T-helper 1 cell (primary cell): ENCODE data around the gene DGKZ.
A peak's percentile ranks its signal among the peaks of the same experiment; 100 is the strongest.

ENCODE experiments used
- DNase-seq, 5 donors: peaks; one replicate each; pipeline ENCODE4 v3.0.0-alpha.2; 2012 to 2020

DGKZ gene

GRCh38 chr11:46348566-46349401 is 1.5 kb downstream of the DGKZ start:
- DNase-seq: peak in 2 of 5 donors; percentile 30 to 82

GRCh38 chr11:46350695-46351094 is 3.4 kb downstream of the DGKZ start:
- DNase-seq: no peak

GRCh38 chr11:46351148-46351547 is 3.9 kb downstream of the DGKZ start:
- DNase-seq: no peak

GRCh38 chr11:46351606-46352005 is 4.3 kb downstream of the DGKZ start:
- no peak for DNase-seq

- DNase-seq: peak; percentile 68 to 78 (median 77)
Measured at GRCh38 chr11:46352063-46352841, 5.0 kb downstream of the DGKZ start.

GRCh38 chr11:46353698-46354097 is 6.4 kb downstream of the DGKZ start:
- DNase-seq: no peak

GRCh38 chr11:46356924-46357482 is 9.7 kb downstream of the DGKZ start:
- no peak for DNase-seq

GRCh38 chr11:46357483-46357936 is 10.2 kb downstream of the DGKZ start:
- DNase-seq: no peak

GRCh38 chr11:46359953-46360352 is 12.7 kb downstream of the DGKZ start:
- no peak for DNase-seq

- no peak for DNase-seq
Measured at GRCh38 chr11:46360878-46361277, 13.6 kb downstream of the DGKZ start.

- peak in 4 of 5 donors; percentile 39 to 80 (median 52) for DNase-seq
Measured at GRCh38 chr11:46361283-46362155, 14.3 kb downstream of the DGKZ start.

GRCh38 chr11:46362156-46363030 is 15.1 kb downstream of the DGKZ start:
- DNase-seq: no peak

GRCh38 chr11:46363031-46363407 is 15.8 kb downstream of the DGKZ start:
- DNase-seq: no peak

GRCh38 chr11:46363455-46364005 is 16.3 kb downstream of the DGKZ start:
- no peak for DNase-seq

GRCh38 chr11:46364056-46364455 is 16.8 kb downstream of the DGKZ start:
- no peak for DNase-seq

- DNase-seq: no peak
Measured at GRCh38 chr11:46364791-46365190, 17.5 kb downstream of the DGKZ start.

GRCh38 chr11:46366260-46366659 is 19.0 kb downstream of the DGKZ start:
- no peak for DNase-seq

GRCh38 chr11:46366661-46367161 is 19.4 kb downstream of the DGKZ start:
- no peak for DNase-seq

GRCh38 chr11:46367244-46367915 is 20.1 kb downstream of the DGKZ start:
- DNase-seq: peak; percentile 40 to 70 (median 66)

- DNase-seq: no peak
Measured at GRCh38 chr11:46367916-46368267, 20.6 kb downstream of the DGKZ start.
